Measurements from ENCODE around the gene LCP1. TPM values are rescaled to one million over a fixed set of nuclear protein-coding genes. Genes with fewer than 3 reads are reported as not detected.
"Not testable (repeated sequence)": the region's sequence is repeated elsewhere in the genome, so short reads cannot be mapped to it uniquely, and the experiment has no call there.

LCP1 gene
- total RNA-seq, 3 donors from 2014 or later = 617 to 663 (median 631) TPM

DNA sequence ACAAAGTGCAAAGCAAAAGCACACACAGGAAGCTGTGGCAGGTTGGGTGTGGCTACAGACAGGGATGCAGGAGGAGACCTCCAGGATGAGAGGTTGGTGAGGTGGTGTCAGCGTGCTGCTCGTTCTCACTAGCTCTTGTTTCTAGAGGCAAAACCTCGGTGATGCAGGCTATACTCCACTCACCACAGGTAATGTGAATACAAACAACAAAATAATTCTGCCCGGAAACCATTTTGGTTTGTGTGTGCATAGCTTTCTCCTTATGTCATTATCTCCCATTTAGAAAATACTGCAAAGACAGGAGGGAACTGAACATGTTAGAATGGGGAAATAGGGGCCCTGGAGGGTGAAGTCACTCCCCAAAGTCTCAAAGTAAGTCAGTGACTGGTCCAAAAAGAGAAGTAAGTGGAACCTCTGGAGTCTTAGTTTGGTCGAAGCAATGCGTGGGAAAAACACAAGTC is 9.4 kb downstream of the LCP1 start:
- H3K9me3 Mint-ChIP-seq = no peaks in the 10 kb centered on the region
- no peaks in the 10 kb centered on the region for H3K27me3 Mint-ChIP-seq (ENCODE audit: low read depth)
- peaks cover 98% of the 10 kb centered on the region for H3K4me1 Mint-ChIP-seq (ENCODE audit: low read depth)
- ATAC-seq = peak in 1 of 2 donors; percentile 12
- H3K36me3 Mint-ChIP-seq (ENCODE audit: insufficient read depth) = peaks cover 43% of the 10 kb centered on the region
- H3K4me3 Mint-ChIP-seq = peak overlapping the region; percentile 71
- DNase-seq = peak; percentile 27

DNA sequence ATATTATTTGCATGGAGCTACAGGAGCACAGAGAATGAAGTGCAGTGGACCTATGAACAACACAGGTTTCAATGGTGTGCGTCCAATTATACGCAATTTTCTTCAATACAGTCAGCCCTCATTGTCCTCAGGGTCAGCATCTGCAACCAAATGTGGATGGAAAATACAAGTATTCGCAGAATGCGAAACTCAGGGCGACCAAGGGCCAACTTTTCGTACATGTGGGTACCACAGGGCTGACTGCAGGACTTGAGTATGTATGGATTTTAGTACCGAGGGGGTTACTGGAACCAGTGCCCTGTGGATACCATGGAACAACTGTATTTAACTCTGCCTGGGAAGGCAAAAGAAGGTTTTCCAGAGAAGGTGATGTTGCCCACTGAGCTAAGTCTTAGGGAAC is 10.2 kb downstream of the LCP1 start:
- ATAC-seq (no peak), DNase-seq (no peak)
- H3K36me3 Mint-ChIP-seq (ENCODE audit: insufficient read depth) = peaks cover 42% of the 10 kb centered on the region
- H3K9me3 Mint-ChIP-seq = no peaks in the 10 kb centered on the region
- peaks cover 99% of the 10 kb centered on the region for H3K4me1 Mint-ChIP-seq (ENCODE audit: low read depth)
- peak overlapping the region; percentile 71 for H3K4me3 Mint-ChIP-seq
- no peaks in the 10 kb centered on the region for H3K27me3 Mint-ChIP-seq (ENCODE audit: low read depth)

DNA sequence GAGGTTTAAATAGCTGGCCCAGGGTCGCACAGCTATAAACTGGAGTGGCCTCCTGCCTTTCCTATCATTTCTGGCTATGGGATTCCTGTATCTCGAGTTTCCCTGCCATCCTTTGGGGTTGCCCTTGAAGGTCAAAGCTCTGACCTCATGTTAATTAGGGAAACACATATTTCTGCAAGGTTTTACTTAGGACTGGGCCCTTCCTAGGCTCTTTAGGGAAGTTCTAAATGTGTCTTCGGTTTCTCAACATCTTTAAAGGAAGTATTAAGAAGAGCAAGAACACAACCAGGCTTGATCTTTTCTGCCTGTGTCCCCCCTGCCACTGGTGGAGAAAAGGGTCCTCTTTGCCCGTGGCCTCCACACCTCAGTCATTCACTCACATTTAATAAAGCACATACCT is 10.8 kb downstream of the LCP1 start:
- no peaks in the 10 kb centered on the region for H3K27me3 Mint-ChIP-seq (ENCODE audit: low read depth)
- H3K36me3 Mint-ChIP-seq (ENCODE audit: insufficient read depth) = peaks cover 38% of the 10 kb centered on the region
- no peak for ATAC-seq
- no peak for DNase-seq
- peaks cover 100% of the 10 kb centered on the region for H3K4me1 Mint-ChIP-seq (ENCODE audit: low read depth)
- H3K9me3 Mint-ChIP-seq = no peaks in the 10 kb centered on the region
- peak overlapping the region; percentile 71 for H3K4me3 Mint-ChIP-seq

DNA sequence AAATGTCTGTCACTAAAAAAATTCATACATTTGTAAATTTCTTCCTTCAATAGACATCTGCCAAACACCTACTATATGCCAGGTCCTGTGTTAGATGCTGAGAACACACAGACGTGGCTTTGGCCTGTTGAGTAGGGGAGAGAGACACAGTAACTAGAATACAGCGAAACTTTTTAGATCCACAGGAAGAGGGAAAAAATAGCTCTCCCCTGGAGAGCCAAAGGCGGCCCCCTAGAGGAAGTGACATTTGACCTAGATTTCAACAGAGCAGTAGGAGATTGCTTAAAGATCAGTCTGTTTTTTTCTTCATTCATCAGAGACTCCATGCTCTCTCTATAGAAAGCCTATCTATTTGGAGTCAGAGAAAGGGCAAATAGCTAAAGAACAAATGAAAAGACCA is 11.3 kb downstream of the LCP1 start:
- Mint-ChIP-seq H3K4me3 (peak overlapping the region; percentile 71), H3K27me3 (ENCODE audit: low read depth) (no peaks in the 10 kb centered on the region), H3K9me3 (no peaks in the 10 kb centered on the region), H3K4me1 (ENCODE audit: low read depth) (peaks cover 99% of the 10 kb centered on the region), H3K36me3 (ENCODE audit: insufficient read depth) (peaks cover 40% of the 10 kb centered on the region)
- ATAC-seq (no peak), DNase-seq (no peak)

DNA sequence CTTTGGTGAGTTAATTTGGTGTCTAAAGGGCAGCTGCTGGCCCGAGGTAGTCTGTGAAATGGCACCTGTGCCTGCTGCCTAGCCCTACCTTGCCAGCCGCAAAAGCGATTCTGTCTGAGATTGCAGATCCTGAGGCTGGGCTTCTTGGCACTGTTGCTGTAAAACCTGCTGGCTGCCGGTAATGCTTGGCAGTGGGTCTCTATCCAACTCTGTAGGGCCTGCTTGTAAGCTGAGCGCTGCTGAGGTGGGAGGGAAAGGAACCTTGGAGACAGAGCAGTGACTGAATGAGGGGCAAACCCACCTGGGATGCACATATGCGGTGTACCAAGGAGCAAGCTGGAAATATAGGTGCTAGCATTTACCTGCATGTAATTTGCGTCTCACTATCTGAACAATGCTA is 11.7 kb downstream of the LCP1 start:
- H3K9me3 Mint-ChIP-seq = no peaks in the 10 kb centered on the region
- peak overlapping the region; percentile 71 for H3K4me3 Mint-ChIP-seq
- no peaks in the 10 kb centered on the region for H3K27me3 Mint-ChIP-seq (ENCODE audit: low read depth)
- DNase-seq (no peak), ATAC-seq (no peak)
- H3K36me3 Mint-ChIP-seq (ENCODE audit: insufficient read depth) = peaks cover 37% of the 10 kb centered on the region
- peaks cover 98% of the 10 kb centered on the region for H3K4me1 Mint-ChIP-seq (ENCODE audit: low read depth)

DNA sequence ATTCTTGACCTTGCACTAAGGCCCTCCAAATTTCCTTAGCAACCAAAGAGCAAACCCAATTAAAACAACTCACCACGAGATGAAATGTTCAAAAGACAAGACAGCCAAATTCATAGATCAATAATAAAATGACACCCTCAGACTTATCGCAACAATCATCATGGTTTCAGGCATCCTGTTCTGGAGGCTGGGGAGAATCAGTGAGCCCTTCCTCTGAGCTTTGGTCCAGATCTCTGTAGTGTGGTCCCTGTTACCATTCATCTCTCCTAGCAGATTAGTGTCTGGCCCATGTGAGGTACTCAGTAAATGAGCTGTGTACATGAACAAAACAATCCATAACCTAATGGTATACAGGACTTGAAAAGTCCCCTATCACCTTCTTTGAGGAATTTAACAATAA is 12.2 kb downstream of the LCP1 start:
- H3K4me3 Mint-ChIP-seq = peak overlapping the region; percentile 71
- peaks cover 96% of the 10 kb centered on the region for H3K4me1 Mint-ChIP-seq (ENCODE audit: low read depth)
- H3K9me3 Mint-ChIP-seq = no peaks in the 10 kb centered on the region
- peaks cover 35% of the 10 kb centered on the region for H3K36me3 Mint-ChIP-seq (ENCODE audit: insufficient read depth)
- no peak for DNase-seq
- no peak for ATAC-seq
- H3K27me3 Mint-ChIP-seq (ENCODE audit: low read depth) = no peaks in the 10 kb centered on the region

DNA sequence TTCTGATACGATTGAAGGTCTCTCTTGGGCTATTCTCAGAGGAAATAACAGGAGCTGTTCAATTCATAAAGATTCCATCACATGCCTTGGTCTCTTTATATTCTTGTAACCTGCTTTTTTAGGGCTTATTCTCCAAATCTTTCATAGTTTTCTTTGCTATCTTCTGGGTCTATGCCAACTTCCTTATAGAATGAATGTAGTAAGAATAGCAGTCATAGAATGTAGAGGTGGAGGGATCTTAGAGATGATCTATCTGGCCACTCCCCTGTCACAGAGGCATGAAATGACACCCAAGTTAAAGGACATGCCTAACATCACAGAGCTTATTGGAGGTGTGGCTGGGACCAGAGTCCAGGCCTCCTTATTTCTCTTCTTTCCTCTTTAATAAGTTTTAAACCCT is 13.2 kb downstream of the LCP1 start:
- H3K36me3 Mint-ChIP-seq (ENCODE audit: insufficient read depth) = peaks cover 42% of the 10 kb centered on the region
- no peaks in the 10 kb centered on the region for H3K27me3 Mint-ChIP-seq (ENCODE audit: low read depth)
- peak overlapping the region; percentile 71 for H3K4me3 Mint-ChIP-seq
- DNase-seq = no peak
- H3K4me1 Mint-ChIP-seq (ENCODE audit: low read depth) = peaks cover 96% of the 10 kb centered on the region
- H3K9me3 Mint-ChIP-seq = no peaks in the 10 kb centered on the region
- ATAC-seq = peak; percentile 24 to 33

DNA sequence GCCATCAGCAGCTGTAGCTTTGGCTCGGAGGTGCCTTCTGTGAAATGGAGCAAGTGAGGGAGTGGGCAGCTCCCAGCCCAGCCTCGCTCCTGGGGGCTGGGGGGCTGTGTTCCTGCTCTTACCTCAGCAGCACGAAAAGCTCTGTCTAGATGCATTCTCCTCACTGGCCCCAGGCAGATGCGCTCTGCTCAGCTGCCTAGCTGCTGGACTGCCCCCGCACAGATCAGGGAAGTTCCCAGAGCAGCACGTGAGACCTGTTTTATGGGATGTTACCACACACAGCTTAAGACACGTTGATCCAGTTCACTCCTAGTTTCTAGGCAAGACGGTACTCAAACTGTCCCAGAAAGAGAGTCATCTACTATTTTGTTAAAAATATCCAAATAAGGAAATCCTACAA is 13.6 kb downstream of the LCP1 start:
- H3K27me3 Mint-ChIP-seq (ENCODE audit: low read depth) = no peaks in the 10 kb centered on the region
- peaks cover 95% of the 10 kb centered on the region for H3K4me1 Mint-ChIP-seq (ENCODE audit: low read depth)
- H3K4me3 Mint-ChIP-seq = peak overlapping the region; percentile 71
- H3K9me3 Mint-ChIP-seq = no peaks in the 10 kb centered on the region
- ATAC-seq = peak; percentile 64 to 67
- peak; percentile 46 for DNase-seq
- peaks cover 38% of the 10 kb centered on the region for H3K36me3 Mint-ChIP-seq (ENCODE audit: insufficient read depth)

DNA sequence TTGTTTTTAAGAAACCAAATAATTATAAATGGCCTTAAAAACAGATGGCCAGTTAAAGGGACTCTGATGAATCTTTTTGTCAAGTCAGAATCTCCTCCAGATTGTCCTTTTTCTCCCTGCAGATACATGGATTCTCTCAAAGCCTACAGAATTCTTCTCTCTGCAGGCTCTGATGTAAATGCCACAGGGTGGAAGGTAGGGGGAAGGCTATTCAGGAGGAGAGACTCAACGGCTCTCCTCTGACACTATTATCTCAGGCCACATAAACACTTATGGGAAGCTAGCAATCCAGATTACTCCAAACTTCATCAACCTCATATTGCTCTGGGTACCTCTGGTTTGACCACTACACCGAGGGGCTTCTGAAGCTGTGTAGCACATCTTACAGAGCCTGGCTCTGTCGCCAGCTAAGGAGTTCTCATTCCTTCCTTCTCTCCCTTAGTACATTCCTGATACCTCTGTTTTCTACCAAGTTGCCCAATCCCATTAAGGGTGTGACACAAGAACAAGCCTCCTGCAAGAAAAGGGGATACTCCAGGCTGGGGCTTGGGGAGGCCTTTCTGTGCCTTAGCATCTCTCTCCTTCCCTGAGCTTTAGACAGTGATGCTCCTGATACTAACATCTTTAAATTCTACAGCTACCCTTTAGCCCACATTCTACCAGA is 14.9 kb downstream of the LCP1 start:
- peaks cover 85% of the 10 kb centered on the region for H3K4me1 Mint-ChIP-seq (ENCODE audit: low read depth)
- no peaks in the 10 kb centered on the region for H3K9me3 Mint-ChIP-seq
- H3K27me3 Mint-ChIP-seq (ENCODE audit: low read depth) = no peaks in the 10 kb centered on the region
- ATAC-seq (no peak), DNase-seq (no peak)
- peak overlapping the region; percentile 71 for H3K4me3 Mint-ChIP-seq
- peaks cover 30% of the 10 kb centered on the region for H3K36me3 Mint-ChIP-seq (ENCODE audit: insufficient read depth)

DNA sequence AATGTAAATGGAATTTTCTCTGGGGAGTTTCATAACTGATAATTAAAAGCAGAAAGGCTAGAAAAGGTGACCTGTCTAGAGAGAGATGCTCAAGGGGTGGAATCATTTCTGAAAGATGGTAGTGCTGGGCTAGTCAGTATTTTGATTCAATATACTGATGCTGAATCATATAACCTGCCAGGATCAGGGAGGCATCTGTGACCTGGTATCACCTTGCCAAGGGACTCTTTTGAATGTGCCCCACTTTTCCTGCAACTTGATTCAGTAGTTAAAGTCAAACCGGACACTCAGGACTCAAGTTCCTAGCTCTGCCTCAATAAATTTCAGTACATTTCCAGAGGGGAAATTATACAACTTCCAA is 15.8 kb downstream of the LCP1 start:
- H3K4me1 Mint-ChIP-seq (ENCODE audit: low read depth) = peaks cover 84% of the 10 kb centered on the region
- peaks cover 35% of the 10 kb centered on the region for H3K36me3 Mint-ChIP-seq (ENCODE audit: insufficient read depth)
- ATAC-seq = peak in 1 of 2 donors; percentile 17

DNA sequence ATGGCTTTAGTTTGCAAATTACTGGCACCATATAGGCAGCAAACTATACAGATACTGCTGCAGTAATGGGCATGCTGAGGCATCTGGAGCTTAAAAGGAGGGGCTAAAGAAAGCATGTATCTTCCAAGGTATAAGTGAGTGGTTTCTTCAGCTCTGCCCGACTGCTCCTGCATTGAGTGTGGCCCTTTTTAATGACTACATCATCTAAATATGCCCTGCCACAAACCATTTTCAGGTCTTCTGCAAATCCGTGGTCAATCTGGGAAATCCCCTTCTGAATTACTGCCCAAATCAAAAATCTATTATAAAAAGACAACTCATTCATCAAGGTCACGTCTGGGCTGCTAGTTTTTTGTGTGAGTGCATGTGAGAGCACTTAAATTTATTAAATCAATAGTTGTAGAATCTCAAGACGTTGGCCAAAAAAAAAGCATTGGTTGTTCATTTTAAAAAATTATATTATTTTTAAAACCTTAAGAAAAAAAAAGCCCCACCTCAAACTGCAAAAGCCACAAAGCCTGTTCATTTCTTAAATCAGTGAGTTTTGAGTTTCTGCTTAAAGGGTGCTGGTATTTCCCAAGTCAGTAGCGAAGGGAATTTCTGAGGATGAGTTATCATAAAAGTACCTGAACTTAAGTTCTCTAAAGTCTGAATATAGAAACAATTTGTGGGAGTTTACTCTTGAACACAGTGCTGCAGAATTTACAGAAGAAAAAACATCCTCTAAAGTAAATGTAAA is 16.3 kb downstream of the LCP1 start:
- Mint-ChIP-seq H3K4me1 (ENCODE audit: low read depth) (peaks cover 81% of the 10 kb centered on the region), H3K9me3 (no peaks in the 10 kb centered on the region), H3K4me3 (peak overlapping the region; percentile 69), H3K27me3 (ENCODE audit: low read depth) (no peaks in the 10 kb centered on the region), H3K36me3 (ENCODE audit: insufficient read depth) (peaks cover 34% of the 10 kb centered on the region)
- ATAC-seq (peak; percentile 78 to 80), DNase-seq (no peak)

More for the DNA sequence above, 15.8 kb downstream of the LCP1 start:
- Mint-ChIP-seq H3K4me3 (peak overlapping the region; percentile 69), H3K27me3 (ENCODE audit: low read depth) (no peaks in the 10 kb centered on the region), H3K9me3 (no peaks in the 10 kb centered on the region)
- DNase-seq = no peak

DNA sequence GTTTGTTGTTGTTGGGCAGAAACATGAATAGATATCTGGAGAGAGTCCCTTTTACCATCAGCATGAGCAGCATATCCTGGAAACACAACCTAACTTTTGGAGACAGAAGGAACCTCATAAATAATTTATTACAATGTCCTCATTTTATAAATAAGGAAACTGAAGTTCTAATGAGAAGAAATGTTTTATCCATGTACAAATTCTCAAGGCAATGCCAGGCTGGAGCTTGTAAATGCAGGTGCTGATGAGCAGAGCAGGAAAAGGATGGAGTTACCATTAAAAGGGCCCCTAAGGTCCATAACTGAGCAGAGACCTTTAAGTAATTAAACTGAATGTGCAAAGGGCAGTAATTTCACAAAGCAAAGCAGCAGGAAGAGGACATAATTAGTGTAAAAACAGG is 17.3 kb downstream of the LCP1 start:
- Mint-ChIP-seq H3K4me3 (peak overlapping the region; percentile 72), H3K36me3 (ENCODE audit: insufficient read depth) (peaks cover 37% of the 10 kb centered on the region), H3K4me1 (ENCODE audit: low read depth) (peaks cover 81% of the 10 kb centered on the region), H3K9me3 (no peaks in the 10 kb centered on the region), H3K27me3 (ENCODE audit: low read depth) (no peaks in the 10 kb centered on the region)
- DNase-seq = no peak
- ATAC-seq = no peak

DNA sequence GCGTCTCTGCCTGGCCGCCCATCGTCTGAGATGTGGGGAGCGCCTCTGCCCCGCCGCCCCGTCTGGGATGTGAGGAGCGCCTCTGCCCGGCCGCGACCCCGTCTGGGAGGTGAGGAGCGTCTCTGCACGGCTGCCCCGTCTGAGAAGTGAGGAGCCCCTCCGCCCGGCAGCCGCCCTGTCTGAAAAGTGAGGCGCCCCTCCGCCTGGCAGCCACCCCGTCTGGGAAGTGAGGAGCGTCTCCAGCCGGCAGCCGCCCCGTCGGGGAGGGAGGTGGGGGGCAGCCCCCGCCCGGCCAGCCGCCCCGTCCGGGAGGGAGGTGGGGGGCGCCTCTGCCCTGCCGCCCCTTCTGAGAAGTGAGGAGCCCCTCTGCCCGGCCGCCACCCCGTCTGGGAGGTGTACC is 19.2 kb downstream of the LCP1 start:
- not testable (repeated sequence) for H3K27me3 Mint-ChIP-seq (ENCODE audit: low read depth); ATAC-seq; H3K9me3 Mint-ChIP-seq; DNase-seq; H3K4me3 Mint-ChIP-seq
- H3K4me1 Mint-ChIP-seq (ENCODE audit: low read depth) = peaks cover 77% of the 10 kb centered on the region
- H3K36me3 Mint-ChIP-seq (ENCODE audit: insufficient read depth) = peaks cover 50% of the 10 kb centered on the region

DNA sequence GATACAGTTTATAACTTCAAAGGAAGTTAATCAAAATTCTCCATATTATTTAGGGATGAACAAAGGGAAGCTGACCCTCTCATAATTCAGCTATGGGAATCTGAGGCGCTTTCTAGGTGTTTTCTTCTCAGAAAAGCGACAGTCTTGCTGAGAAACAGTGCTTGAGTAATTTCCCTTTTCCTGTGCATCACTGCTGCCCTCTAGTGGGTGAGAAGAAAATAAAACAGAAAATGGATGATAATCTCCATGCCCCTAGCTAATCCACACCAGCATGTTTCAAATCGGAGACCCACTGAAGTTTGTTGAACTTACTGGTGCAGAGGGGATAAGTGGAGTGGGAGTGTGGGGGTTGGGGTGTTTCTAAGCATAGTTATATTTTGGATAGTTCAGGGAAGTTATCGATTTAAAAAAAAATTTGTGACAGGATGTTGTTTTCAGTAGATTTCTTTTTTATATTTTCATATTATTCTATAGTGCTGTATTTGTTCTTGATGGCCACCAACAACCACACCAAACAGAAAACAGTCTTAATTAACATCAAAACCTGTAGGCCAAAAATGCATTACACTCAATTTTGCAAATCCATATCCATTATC is 21.4 kb downstream of the LCP1 start:
- peaks cover 46% of the 10 kb centered on the region for H3K36me3 Mint-ChIP-seq (ENCODE audit: insufficient read depth)
- H3K4me1 Mint-ChIP-seq (ENCODE audit: low read depth) = peaks cover 56% of the 10 kb centered on the region
- no peak for DNase-seq
- H3K27me3 Mint-ChIP-seq (ENCODE audit: low read depth) = no peaks in the 10 kb centered on the region
- H3K9me3 Mint-ChIP-seq = no peaks in the 10 kb centered on the region
- H3K4me3 Mint-ChIP-seq = peak overlapping the region; percentile 55
- peak; percentile 42 to 53 for ATAC-seq

DNA sequence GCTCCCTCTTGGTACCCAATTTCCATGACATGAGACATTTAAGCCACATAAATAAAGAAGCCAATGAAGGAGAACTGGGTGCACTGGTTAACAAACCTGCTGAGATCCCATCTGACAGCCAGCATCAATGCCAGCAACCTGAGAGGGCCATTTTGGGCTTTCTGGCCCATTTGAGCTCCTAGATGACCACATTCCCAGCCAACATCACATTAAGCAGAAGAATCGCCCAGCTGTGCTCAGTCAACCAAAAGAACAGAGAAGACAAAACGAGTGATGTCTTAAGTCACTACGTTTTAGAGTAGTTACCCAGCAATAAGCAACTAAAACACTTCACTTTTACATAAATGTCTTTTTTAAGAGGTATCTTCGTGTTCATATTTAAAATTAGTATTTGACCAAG is 21.9 kb downstream of the LCP1 start:
- Mint-ChIP-seq H3K4me1 (ENCODE audit: low read depth) (peaks cover 54% of the 10 kb centered on the region), H3K36me3 (ENCODE audit: insufficient read depth) (peaks cover 46% of the 10 kb centered on the region), H3K4me3 (peak overlapping the region; percentile 55), H3K9me3 (no peaks in the 10 kb centered on the region), H3K27me3 (ENCODE audit: low read depth) (no peaks in the 10 kb centered on the region)
- ATAC-seq = no peak
- no peak for DNase-seq

All from activated T-cell treated with anti-CD3 and anti-CD28 coated beads, Interleukin-2, amount 50 U/mL, for 4 hours (primary cell).